Ovary (tissue), 3 donors: ENCODE results near the gene EIF3A.

Experiments used
- EP300 ChIP-seq: sonication (generic); formaldehyde crosslinking; IDR thresholded peaks from one replicate; pipeline ENCODE4 v1.6.1; 2017; ENCODE audit warnings: antibody characterized with exemption
- POLR2A ChIP-seq: fragments of 450-650 bp; IDR thresholded peaks from one replicate; pipeline ENCODE4 v1.6.1; 2017; ENCODE audit warnings: antibody characterized with exemption, mild to moderate bottlenecking, moderate library complexity
- TF ChIP-seq, protein P1 (sequence below), 3 donors: fragments of 450-650 bp in 2 of 3; fragments of 200-600 bp in 1 of 3; IDR thresholded peaks; one replicate each; pipeline versions ENCODE4 v1.5.1 to v1.8.0; 2016 to 2022; ENCODE audit warnings: antibody characterized with exemption in 3 of 3, mild to moderate bottlenecking in 1 of 3
- donor health status: DM: no; HTN: no; CAD: no.

GRCh38 chr10:119049361-119049760, 31.3 kb downstream of the EIF3A start:
- no peak for TF ChIP-seq EP300
- TF ChIP-seq, protein P1, sequence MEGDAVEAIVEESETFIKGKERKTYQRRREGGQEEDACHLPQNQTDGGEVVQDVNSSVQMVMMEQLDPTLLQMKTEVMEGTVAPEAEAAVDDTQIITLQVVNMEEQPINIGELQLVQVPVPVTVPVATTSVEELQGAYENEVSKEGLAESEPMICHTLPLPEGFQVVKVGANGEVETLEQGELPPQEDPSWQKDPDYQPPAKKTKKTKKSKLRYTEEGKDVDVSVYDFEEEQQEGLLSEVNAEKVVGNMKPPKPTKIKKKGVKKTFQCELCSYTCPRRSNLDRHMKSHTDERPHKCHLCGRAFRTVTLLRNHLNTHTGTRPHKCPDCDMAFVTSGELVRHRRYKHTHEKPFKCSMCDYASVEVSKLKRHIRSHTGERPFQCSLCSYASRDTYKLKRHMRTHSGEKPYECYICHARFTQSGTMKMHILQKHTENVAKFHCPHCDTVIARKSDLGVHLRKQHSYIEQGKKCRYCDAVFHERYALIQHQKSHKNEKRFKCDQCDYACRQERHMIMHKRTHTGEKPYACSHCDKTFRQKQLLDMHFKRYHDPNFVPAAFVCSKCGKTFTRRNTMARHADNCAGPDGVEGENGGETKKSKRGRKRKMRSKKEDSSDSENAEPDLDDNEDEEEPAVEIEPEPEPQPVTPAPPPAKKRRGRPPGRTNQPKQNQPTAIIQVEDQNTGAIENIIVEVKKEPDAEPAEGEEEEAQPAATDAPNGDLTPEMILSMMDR (IDR thresholded peaks at IDR 0.05), result no peak
- TF ChIP-seq POLR2A, result no peak
